HG02610 (cell line): ENCODE data around the gene GPC3.

ENCODE experiments used
- ATAC-seq: cut with Tn5 transposase; IDR thresholded peaks from one replicate; pipeline ENCODE4 v1.9.1; 2021; ENCODE audit warnings: mild to moderate bottlenecking, moderate library complexity; ENCODE audit not compliant: unreplicated experiment

The GPC3 gene

GRCh38 chrX:133852837-133853356, 132.5 kb downstream of the GPC3 start:
- ATAC-seq, result no peak

GRCh38 chrX:133852401-133852800, 133.0 kb downstream of the GPC3 start:
- no peak for ATAC-seq

GRCh38 chrX:133850399-133850798, 135.0 kb downstream of the GPC3 start:
- ATAC-seq, result no peak

- ATAC-seq, result no peak
These were observed 135.7 kb downstream of the GPC3 start for GRCh38 chrX:133849676-133850075.

GRCh38 chrX:133847340-133847994, 137.9 kb downstream of the GPC3 start:
- no peak for ATAC-seq

GRCh38 chrX:133846311-133846710, 139.1 kb downstream of the GPC3 start:
- ATAC-seq, result no peak

- ATAC-seq, result no peak
These were observed 145.0 kb downstream of the GPC3 start for GRCh38 chrX:133840415-133840814.

GRCh38 chrX:133838761-133839676, 146.4 kb downstream of the GPC3 start:
- no peak for ATAC-seq

GRCh38 chrX:133837091-133837490, 148.3 kb downstream of the GPC3 start:
- ATAC-seq, result no peak

GRCh38 chrX:133836561-133836960, 148.8 kb downstream of the GPC3 start:
- ATAC-seq, result no peak

- no peak for ATAC-seq
These were observed 150.6 kb downstream of the GPC3 start for GRCh38 chrX:133834771-133835170.

- ATAC-seq, result no peak
These were observed 165.8 kb downstream of the GPC3 start for GRCh38 chrX:133819546-133819945.

GRCh38 chrX:133818019-133818418, 167.4 kb downstream of the GPC3 start:
- ATAC-seq, result no peak

GRCh38 chrX:133815496-133815895, 169.9 kb downstream of the GPC3 start:
- ATAC-seq, result no peak

- ATAC-seq, result no peak
These were observed 171.4 kb downstream of the GPC3 start for GRCh38 chrX:133813971-133814370.

- ATAC-seq, result no peak
These were observed 173.0 kb downstream of the GPC3 start for GRCh38 chrX:133812402-133812801.

- no peak for ATAC-seq
These were observed 174.5 kb downstream of the GPC3 start for GRCh38 chrX:133810925-133811324.

- ATAC-seq, result no peak
These were observed 181.3 kb downstream of the GPC3 start for GRCh38 chrX:133804072-133804471.

- no peak for ATAC-seq
These were observed 189.1 kb downstream of the GPC3 start for GRCh38 chrX:133796282-133796681.

- ATAC-seq, result no peak
These were observed 191.3 kb downstream of the GPC3 start for GRCh38 chrX:133794126-133794525.

GRCh38 chrX:133793626-133794025, 191.8 kb downstream of the GPC3 start:
- no peak for ATAC-seq
